HG03558 (cell line): ENCODE results near the gene AFF3.
"Not testable (repeated sequence)": the region's sequence is repeated elsewhere in the genome, so short reads cannot be mapped to it uniquely, and the experiment has no call there.

Source experiments
- ATAC-seq: cut with Tn5 transposase; IDR thresholded peaks from one replicate; pipeline ENCODE4 v1.9.1; 2021; ENCODE audit warnings: moderate number of reproducible peaks; ENCODE audit not compliant: unreplicated experiment; ENCODE audit errors: extremely low read depth

Gene AFF3

DNA sequence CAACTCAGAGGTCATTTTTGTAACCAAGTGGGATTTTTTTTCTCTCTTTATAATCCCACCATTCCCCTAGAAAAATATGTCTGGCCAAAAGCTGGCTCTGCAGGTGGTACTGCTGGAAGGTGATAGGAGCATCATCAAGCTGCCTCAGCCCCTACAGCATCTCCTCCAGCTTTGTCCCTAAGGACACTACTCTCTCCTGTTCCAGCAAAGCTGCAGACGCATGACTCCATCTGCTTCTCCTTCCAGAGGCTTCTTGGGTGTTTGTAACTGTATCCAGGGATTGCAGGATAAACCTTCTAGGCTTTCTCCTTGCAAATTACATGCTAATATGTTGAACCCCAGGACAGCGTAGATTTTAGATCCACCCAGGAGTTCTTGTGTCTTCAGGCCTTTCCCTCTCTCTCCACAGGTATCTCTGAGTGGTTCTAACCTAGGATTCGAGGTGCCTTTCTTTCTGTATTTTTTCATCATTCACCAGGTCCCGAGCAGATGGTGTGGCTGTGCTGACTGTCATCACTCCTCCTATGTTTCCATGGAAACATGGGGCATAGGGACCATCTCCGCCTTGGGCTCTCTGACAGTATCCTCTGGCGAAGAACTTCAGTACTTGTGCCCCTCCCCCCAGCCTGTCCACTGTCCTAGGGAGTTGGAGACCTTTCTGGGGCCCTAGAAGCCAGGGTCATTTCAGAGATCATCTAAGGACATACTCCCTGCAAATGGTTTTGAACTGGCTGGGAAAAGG is 34.3 kb downstream of the AFF3 start:
- ATAC-seq, result no peak

GRCh38 chr2:100107440-100107839 is 35.0 kb downstream of the AFF3 start:
- no peak for ATAC-seq

DNA sequence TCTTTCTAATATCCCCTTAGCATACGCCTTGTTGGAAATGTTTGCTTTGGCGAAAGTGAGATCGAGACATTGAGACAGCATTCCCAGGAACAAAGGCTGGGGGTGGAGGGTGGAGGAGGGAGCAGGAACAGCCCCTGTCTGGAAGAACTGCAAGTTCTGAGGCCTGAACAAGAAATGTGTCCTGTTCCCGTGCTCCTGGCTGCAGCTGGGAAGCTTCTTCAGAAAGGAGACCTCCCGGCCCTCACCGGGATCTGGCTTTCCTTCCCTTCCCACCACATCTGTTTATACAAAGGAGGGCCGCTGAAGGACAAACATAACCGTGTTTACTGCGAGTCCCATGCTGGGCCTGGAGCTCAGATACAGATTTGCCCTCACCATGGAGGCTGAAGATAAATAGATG is 35.9 kb downstream of the AFF3 start:
- ATAC-seq, result no peak

DNA sequence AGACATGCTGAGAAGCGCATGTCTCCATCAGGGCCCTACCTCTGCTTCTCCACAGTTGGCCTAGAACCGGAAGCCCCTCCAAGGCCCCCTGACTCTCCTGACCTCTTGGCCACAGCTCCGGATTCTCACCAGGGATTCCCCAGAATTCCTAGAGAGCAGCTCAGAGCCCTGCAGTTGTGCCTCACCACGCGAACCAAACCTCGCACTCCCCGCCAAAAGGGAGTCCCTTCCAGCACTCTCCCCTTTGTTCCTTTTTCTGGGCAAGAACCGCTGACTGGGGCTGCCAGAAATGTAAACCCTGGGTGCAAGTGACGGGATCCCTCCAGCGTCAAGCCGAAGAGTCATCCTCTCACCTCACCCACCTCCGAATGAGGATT is 36.7 kb downstream of the AFF3 start:
- no peak for ATAC-seq

GRCh38 chr2:100104718-100105677 is 37.4 kb downstream of the AFF3 start:
- ATAC-seq, result no peak

DNA sequence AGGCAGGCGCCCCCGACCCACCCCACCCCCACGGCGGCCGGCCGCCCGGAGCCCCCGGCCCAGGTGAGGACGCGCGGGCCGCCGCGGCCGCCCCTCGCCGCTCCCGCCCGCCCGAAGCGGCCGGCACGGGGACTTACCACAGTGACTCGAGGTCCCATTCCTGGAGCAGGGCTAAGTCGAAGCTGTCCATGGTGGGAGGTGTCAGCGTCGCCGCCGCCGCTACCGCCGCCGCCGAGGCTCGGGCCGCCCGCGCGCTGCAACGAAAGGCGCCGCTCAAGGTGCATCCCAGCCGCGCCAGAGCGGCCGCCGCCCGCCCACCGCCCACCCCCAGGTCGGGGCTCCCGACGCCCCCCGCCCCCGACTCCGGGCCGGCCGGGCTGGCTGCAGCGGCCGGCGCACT is 38.1 kb downstream of the AFF3 start:
- not testable (repeated sequence) for ATAC-seq

DNA sequence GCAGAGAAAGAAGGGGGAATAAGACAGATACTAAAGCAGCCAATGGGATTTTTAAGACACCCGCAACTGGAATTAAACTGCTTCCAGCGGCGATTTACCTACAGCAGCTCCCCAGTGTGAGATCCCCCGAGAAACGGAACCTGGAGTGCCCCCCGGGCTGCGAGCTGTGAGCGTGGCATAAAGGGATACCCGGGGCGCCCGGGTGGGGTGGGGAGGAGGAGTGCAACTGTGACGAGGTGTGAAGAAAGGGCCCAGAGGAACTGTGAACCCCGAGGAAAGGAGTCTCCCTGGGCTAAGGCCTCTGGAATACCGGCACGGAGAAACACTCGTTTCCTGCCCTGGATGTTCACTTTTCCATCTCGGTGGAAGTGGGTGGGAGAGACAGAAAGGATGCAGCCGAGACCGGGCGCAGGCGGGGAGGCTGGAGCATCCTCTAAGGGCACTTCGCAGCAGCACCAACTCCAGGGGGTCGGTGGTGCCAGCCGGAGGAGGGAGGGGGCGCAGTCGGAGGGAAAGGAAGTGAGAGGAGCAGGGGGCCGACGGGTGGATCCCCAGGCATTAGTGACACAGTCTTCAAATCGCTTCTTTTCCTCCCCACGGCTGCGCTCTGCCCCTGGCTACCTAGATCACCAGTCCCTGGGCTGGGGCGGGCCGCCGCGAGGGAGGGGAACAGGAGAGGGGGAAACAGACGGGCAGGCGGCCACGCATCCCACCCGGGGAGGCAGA is 38.7 kb downstream of the AFF3 start:
- ATAC-seq, result not testable (repeated sequence)

GRCh38 chr2:100102466-100103180 is 39.8 kb downstream of the AFF3 start:
- not testable (repeated sequence) for ATAC-seq

DNA sequence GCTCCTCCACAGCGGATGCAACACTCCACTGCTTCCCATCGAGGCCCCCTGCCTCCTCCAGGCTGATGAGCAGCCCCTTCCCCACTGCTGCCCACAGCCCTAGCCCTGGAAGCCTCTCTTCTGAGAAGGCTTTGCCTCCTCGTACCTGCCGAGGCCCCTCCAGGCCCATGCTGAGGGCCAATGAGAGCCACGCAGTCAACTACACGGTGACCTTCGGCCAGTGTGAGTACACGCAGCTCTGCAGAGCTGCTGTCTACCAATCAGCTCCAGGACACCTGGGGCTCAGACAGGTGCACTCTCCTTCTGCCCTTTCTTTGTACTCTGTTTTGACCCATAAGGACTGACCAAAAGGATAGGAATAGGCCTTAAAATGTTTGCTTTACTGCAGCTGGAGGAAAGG is 43.5 kb downstream of the AFF3 start:
- ATAC-seq, result not testable (repeated sequence)

- ATAC-seq, result not testable (repeated sequence)
These were observed 44.6 kb downstream of the AFF3 start for GRCh38 chr2:100097611-100098294.

- not testable (repeated sequence) for ATAC-seq
These were observed 46.5 kb downstream of the AFF3 start for GRCh38 chr2:100095845-100096244.

GRCh38 chr2:100091807-100092206 is 50.6 kb downstream of the AFF3 start:
- ATAC-seq, result not testable (repeated sequence)

DNA sequence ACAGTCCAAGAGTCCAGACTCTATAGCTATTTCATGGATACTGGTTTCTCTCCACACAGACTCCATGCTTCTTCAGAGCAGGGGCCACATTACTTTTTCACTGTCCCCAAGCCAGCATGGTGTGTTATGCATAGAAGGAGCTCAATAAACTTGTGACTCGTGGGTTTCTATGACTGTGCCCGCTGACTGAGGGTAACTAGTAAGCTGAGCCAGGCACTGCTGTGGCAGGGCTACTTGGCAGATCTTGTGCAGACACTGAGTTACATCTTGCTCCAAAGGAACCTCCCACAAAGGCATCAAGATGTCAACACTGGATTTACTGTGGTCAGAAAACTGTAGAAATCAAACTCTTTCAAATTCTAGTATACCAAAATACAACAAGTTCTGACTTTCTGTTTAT is 56.6 kb downstream of the AFF3 start:
- not testable (repeated sequence) for ATAC-seq

DNA sequence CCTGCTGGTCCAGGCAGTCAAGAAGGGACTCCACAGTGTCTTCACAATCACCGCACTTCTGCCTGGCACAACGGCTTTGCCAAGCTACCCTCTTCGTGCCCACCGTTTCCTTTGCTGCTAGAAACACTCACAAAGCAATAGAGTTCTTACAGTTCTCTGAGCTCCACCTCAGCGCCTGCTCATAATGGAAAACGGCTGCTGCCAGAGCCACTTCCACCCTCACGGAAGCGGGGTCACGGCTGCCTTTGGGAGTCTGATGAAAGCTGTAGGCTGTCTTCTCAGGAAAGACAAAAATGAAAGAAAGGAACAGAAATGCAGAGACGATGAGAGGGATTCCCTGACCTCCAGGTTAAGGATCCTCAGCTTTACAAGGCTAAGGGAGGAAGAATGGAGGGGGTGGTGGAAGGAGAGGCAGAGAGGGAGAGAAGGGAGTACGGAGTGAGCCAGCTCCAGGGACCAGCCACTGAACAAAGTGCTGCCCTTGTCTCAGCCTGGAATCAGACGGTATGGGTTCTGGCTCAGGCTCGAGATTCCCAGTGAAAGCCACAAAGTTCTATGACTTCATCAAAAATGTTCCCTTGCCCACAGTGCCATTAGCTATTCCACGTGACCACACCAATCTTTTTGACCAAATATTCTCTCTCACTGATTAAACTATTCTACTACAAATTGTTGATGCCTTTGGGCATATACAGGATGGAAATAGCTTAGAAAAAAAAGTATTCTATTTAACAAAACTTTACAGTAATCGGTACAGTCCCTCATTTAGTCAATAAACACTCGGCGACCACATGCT is 58.8 kb downstream of the AFF3 start:
- not testable (repeated sequence) for ATAC-seq

DNA sequence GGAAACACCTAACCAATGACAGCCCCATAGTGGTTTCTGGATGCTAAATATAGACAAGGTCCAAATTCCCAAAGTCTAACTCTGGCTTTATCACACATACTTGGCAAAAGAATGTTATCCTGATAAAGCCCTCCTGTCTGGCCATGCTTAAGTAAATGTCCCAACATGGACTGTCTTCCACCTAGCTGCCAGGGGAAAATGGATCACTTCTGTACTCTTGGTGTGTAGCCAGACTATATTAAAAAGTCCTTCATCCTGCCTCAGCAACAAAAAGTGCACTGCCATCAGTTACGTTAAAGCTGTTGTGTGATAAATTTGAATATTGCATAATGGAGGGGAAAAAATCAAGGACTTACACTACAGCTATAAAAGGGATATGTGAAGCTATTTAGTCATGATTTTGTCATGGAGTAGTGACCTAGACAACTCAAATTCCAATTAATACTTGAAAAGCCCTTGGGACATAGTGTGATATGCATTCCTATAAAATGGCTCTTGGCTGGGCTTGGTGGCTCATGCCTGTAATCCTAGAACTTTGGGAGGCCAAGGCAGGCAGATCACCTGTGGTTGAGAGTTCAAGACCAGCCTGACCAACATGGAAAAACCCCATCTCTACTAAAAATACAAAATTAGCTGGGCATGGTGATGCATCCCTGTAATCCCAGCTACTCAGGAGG is 60.0 kb downstream of the AFF3 start:
- ATAC-seq, result not testable (repeated sequence)

DNA sequence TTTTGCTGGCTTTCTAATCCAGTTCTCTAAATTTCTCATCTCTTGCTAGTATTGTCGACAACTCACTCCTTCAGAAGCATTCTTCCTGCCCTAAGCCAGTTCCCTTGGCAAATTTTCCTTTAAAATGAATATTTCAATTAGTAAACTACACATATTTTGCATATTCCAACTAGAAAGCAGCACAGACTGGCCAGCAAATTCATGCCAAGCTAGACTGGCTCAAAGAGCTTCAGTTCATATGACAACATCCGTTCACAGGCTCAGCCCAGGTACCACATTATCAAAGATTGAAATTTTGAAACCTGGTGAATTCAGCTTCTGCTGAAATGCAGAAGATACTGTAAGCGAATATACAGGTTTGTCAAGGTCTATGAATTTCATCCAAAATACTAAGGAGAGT is 64.5 kb downstream of the AFF3 start:
- ATAC-seq, result no peak

GRCh38 chr2:100077456-100077855 is 64.9 kb downstream of the AFF3 start:
- no peak for ATAC-seq

DNA sequence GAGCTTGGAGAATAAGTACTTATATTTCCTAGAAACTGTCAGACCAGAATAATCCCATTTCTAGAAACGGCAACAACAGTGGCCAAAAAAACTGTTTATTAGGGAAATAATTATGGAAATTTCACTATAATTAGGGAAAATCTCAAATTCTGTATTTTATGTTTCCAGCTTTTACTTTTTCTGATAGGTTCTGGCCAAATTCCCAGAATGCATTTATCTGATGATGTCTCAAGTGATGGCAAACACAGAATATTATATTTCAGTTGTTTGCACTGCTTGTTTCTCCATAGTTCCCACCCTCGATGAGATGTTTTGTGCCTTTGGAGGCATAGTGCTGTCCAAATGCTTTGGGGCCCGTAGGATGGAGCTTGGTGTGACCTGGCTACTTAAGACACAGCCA is 66.9 kb downstream of the AFF3 start:
- ATAC-seq, result no peak
